ENCODE results near the gene CDH13. TPM values are rescaled to one million over a fixed set of nuclear protein-coding genes. Genes with fewer than 3 reads are reported as not detected.
A peak's percentile ranks its signal among the peaks of the same experiment; 100 is the strongest.

Gene CDH13
- total and polyA plus RNA-seq, 4 donors: 58.9 to 265 (median 158) TPM

GRCh38 chr16:82699711-82700495, 73.1 kb downstream of the CDH13 start:
- Histone ChIP-seq H3K27ac (ENCODE audit: low read depth in 1 of 2, low read length in 2 of 2) (peak overlapping the region in 1 of 2 donors; percentile 73), H3K4me1 (ENCODE audit: control insufficient read depth in 1 of 2, insufficient read depth in 2 of 2, low read length in 2 of 2) (peaks cover 9 to 10% of the 10 kb centered on the region in 2 donors), H3K4me3 (ENCODE audit: low read length in 2 of 2) (no peak overlapping the region), H3K9me3 (ENCODE audit: control insufficient read depth, low read length) (no peaks in the 10 kb centered on the region), H3K36me3 (ENCODE audit: control insufficient read depth in 1 of 2, insufficient read depth in 2 of 2, low read length in 1 of 2) (no peaks in the 10 kb centered on the region), H3K27me3 (ENCODE audit: control insufficient read depth in 1 of 2, insufficient read depth in 2 of 2, low read length in 1 of 2) (no peaks in the 10 kb centered on the region)
- intact Hi-C loops (cut with DNase I): loop anchor here (5.0 kb wide), 5 partner anchors 37 to 312 kb away; no protein-coding TSS in a partner anchor
- DNase-seq: peak in 1 of 2 donors; percentile 52
- peak; percentile 86 for ATAC-seq (ENCODE audit: low FRiP score)
- 16 to 18% methylated on average over 9 of the region's 9 CpGs for WGBS, 2 donors

GRCh38 chr16:82700541-82701235, 73.9 kb downstream of the CDH13 start:
- no peak overlapping the region for H3K4me3 ChIP-seq (ENCODE audit: low read length in 2 of 2)
- H3K36me3 ChIP-seq (ENCODE audit: control insufficient read depth in 1 of 2, insufficient read depth in 2 of 2, low read length in 1 of 2): no peaks in the 10 kb centered on the region
- peak; percentile 10 for ATAC-seq (ENCODE audit: low FRiP score)
- WGBS, 2 donors: 33 to 59% methylated on average over 3 to 5 of the region's 5 CpGs
- H3K27me3 ChIP-seq (ENCODE audit: control insufficient read depth in 1 of 2, insufficient read depth in 2 of 2, low read length in 1 of 2): no peaks in the 10 kb centered on the region
- no peak for DNase-seq
- H3K27ac ChIP-seq (ENCODE audit: low read depth in 1 of 2, low read length in 2 of 2): peak overlapping the region in 1 of 2 donors; percentile 30
- intact Hi-C loops (cut with DNase I): loop anchor here (5.0 kb wide), 3 partner anchors 37 to 57 kb away; no protein-coding TSS in a partner anchor
- no peaks in the 10 kb centered on the region for H3K9me3 ChIP-seq (ENCODE audit: control insufficient read depth, low read length)
- H3K4me1 ChIP-seq (ENCODE audit: control insufficient read depth in 1 of 2, insufficient read depth in 2 of 2, low read length in 2 of 2): peaks cover 9 to 10% of the 10 kb centered on the region in 2 donors

GRCh38 chr16:82701442-82701955, 74.7 kb downstream of the CDH13 start:
- H3K36me3 ChIP-seq (ENCODE audit: control insufficient read depth in 1 of 2, insufficient read depth in 2 of 2, low read length in 1 of 2): no peaks in the 10 kb centered on the region
- H3K4me3 ChIP-seq (ENCODE audit: low read length in 2 of 2): no peak overlapping the region
- WGBS, 2 donors: 69 to 72% methylated on average over 4 of the region's 4 CpGs
- DNase-seq: no peak
- H3K9me3 ChIP-seq (ENCODE audit: control insufficient read depth, low read length): no peaks in the 10 kb centered on the region
- H3K27me3 ChIP-seq (ENCODE audit: control insufficient read depth in 1 of 2, insufficient read depth in 2 of 2, low read length in 1 of 2): no peaks in the 10 kb centered on the region
- peaks cover 9 to 10% of the 10 kb centered on the region in 2 donors for H3K4me1 ChIP-seq (ENCODE audit: control insufficient read depth in 1 of 2, insufficient read depth in 2 of 2, low read length in 2 of 2)
- intact Hi-C loops (cut with DNase I): loop anchor here (5.0 kb wide), 3 partner anchors 36 to 56 kb away; no protein-coding TSS in a partner anchor
- ATAC-seq (ENCODE audit: low FRiP score): no peak
- H3K27ac ChIP-seq (ENCODE audit: low read depth in 1 of 2, low read length in 2 of 2): no peak overlapping the region

DNA sequence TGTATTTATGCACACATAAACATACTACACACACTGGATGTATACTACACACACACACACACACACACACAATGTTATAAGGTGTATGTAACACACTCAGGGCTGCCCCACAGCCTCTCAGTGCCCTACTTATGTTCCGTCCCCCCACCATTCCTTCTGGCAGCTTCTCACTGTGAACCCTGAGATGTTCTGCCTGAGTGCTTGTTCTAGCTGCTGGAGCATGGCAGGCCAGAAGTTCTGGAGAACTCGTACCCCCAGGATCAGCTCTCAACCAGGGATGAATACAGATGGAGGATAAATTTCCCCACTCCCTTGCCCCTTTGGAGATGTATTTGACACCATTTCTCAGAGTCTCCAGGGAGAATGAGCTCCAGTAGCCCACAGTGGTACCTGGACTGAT, 76.4 kb downstream of the CDH13 start:
- H3K4me1 ChIP-seq (ENCODE audit: control insufficient read depth in 1 of 2, insufficient read depth in 2 of 2, low read length in 2 of 2): peaks cover 9 to 10% of the 10 kb centered on the region in 2 donors
- 85 to 87% methylated on average over 2 of the region's 2 CpGs for WGBS, 2 donors
- no peak overlapping the region for H3K4me3 ChIP-seq (ENCODE audit: low read length in 2 of 2)
- DNase-seq (no peak), ATAC-seq (ENCODE audit: low FRiP score) (no peak)
- H3K36me3 ChIP-seq (ENCODE audit: control insufficient read depth in 1 of 2, insufficient read depth in 2 of 2, low read length in 1 of 2): peaks cover 0 to 2% of the 10 kb centered on the region in 2 donors
- H3K27me3 ChIP-seq (ENCODE audit: control insufficient read depth in 1 of 2, insufficient read depth in 2 of 2, low read length in 1 of 2): no peaks in the 10 kb centered on the region
- no peaks in the 10 kb centered on the region for H3K9me3 ChIP-seq (ENCODE audit: control insufficient read depth, low read length)
- H3K27ac ChIP-seq (ENCODE audit: low read depth in 1 of 2, low read length in 2 of 2): no peak overlapping the region
- intact Hi-C loops (cut with DNase I): loop anchor here (5.0 kb wide), 3 partner anchors 34 to 54 kb away; no protein-coding TSS in a partner anchor

GRCh38 chr16:82703871-82704768, 77.4 kb downstream of the CDH13 start:
- WGBS, 2 donors: 82 to 85% methylated on average over 7 of the region's 7 CpGs
- Histone ChIP-seq H3K36me3 (ENCODE audit: control insufficient read depth in 1 of 2, insufficient read depth in 2 of 2, low read length in 1 of 2) (peaks cover 0 to 2% of the 10 kb centered on the region in 2 donors), H3K27me3 (ENCODE audit: control insufficient read depth in 1 of 2, insufficient read depth in 2 of 2, low read length in 1 of 2) (no peaks in the 10 kb centered on the region), H3K4me1 (ENCODE audit: control insufficient read depth in 1 of 2, insufficient read depth in 2 of 2, low read length in 2 of 2) (peaks cover 3 to 7% of the 10 kb centered on the region in 2 donors), H3K9me3 (ENCODE audit: control insufficient read depth, low read length) (no peaks in the 10 kb centered on the region), H3K27ac (ENCODE audit: low read depth in 1 of 2, low read length in 2 of 2) (no peak overlapping the region), H3K4me3 (ENCODE audit: low read length in 2 of 2) (no peak overlapping the region)
- ATAC-seq (ENCODE audit: low FRiP score): no peak
- intact Hi-C loops (cut with DNase I): loop anchor here (5.0 kb wide), 3 partner anchors 33 to 53 kb away; no protein-coding TSS in a partner anchor
- DNase-seq: no peak

DNA sequence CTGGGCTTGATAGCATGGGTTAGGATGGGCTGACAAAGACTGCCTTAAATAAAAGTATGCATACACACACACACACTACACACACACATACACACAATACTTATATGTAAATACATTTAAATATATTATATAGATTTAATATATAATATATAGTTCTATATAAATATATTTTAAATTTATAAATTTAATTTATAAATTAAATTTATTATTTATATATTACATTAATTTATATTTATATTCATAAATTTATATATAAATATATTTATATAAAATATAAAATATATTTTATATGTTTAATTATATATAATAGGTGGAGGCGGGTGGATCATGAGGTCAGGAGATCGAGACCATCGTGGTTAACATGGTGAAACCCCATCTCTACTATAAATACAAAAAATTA, 83.2 kb downstream of the CDH13 start:
- H3K27me3 ChIP-seq (ENCODE audit: control insufficient read depth in 1 of 2, insufficient read depth in 2 of 2, low read length in 1 of 2): no peaks in the 10 kb centered on the region
- no peaks in the 10 kb centered on the region for H3K9me3 ChIP-seq (ENCODE audit: control insufficient read depth, low read length)
- no peak overlapping the region for H3K4me3 ChIP-seq (ENCODE audit: low read length in 2 of 2)
- DNase-seq (no peak), ATAC-seq (ENCODE audit: low FRiP score) (no peak)
- intact Hi-C loops (cut with DNase I): no loop called here
- peaks cover under 1 to 3% of the 10 kb centered on the region in 2 donors for H3K4me1 ChIP-seq (ENCODE audit: control insufficient read depth in 1 of 2, insufficient read depth in 2 of 2, low read length in 2 of 2)
- WGBS, 2 donors: 64 to 85% methylated on average over 3 of the region's 3 CpGs
- no peak overlapping the region for H3K27ac ChIP-seq (ENCODE audit: low read depth in 1 of 2, low read length in 2 of 2)
- peaks cover 0 to 2% of the 10 kb centered on the region in 2 donors for H3K36me3 ChIP-seq (ENCODE audit: control insufficient read depth in 1 of 2, insufficient read depth in 2 of 2, low read length in 1 of 2)

DNA sequence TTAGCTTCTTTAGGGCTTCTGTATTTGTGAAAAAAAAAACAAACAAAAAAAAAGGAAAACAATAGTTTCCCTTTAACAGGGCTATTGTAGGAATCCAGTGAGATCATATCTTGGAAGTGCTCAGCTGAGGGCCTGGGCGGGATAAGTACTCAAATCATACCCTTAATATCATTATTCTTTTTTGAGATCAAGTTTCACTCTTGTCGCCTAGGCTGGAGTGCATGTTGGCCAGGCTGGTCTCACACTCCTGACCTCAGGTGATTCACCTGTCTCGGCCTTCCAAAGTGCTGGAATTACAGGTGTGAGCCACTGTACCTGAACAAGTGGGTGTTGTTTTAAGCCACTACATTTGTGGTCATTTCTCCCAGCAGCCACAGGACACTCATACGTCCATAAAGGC, 87.0 kb downstream of the CDH13 start:
- WGBS, 2 donors: 33 to 35% methylated on average over 4 of the region's 4 CpGs
- DNase-seq (no peak), ATAC-seq (ENCODE audit: low FRiP score) (no peak)
- peaks cover 2 to 8% of the 10 kb centered on the region in 2 donors for H3K4me1 ChIP-seq (ENCODE audit: control insufficient read depth in 1 of 2, insufficient read depth in 2 of 2, low read length in 2 of 2)
- intact Hi-C loops (cut with DNase I): no loop called here
- H3K36me3 ChIP-seq (ENCODE audit: control insufficient read depth in 1 of 2, insufficient read depth in 2 of 2, low read length in 1 of 2): no peaks in the 10 kb centered on the region
- no peaks in the 10 kb centered on the region for H3K9me3 ChIP-seq (ENCODE audit: control insufficient read depth, low read length)
- no peaks in the 10 kb centered on the region for H3K27me3 ChIP-seq (ENCODE audit: control insufficient read depth in 1 of 2, insufficient read depth in 2 of 2, low read length in 1 of 2)
- H3K4me3 ChIP-seq (ENCODE audit: low read length in 2 of 2): no peak overlapping the region
- no peak overlapping the region for H3K27ac ChIP-seq (ENCODE audit: low read depth in 1 of 2, low read length in 2 of 2)

DNA sequence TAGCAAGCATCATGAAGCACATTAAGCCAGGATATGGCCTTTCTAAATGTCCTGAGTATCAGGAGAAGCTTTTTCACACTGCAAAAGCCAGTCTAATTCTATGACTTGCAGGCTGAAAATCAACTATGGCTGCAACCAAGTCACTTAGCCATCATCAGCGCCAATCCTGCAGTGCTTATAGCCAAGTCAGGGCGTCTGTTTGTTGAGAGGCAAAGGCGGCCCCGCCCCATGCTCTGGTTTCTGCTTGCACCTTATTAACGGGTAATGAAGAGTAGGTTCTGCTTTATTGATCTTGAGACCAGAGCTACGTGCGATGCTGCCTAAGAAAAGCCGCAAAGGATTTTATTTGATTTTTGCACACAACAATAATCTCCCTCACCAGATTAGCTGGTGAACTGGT, 88.4 kb downstream of the CDH13 start:
- Histone ChIP-seq H3K4me3 (ENCODE audit: low read length in 2 of 2) (no peak overlapping the region), H3K27me3 (ENCODE audit: control insufficient read depth in 1 of 2, insufficient read depth in 2 of 2, low read length in 1 of 2) (no peaks in the 10 kb centered on the region), H3K4me1 (ENCODE audit: control insufficient read depth in 1 of 2, insufficient read depth in 2 of 2, low read length in 2 of 2) (peaks cover 2 to 8% of the 10 kb centered on the region in 2 donors), H3K27ac (ENCODE audit: low read depth in 1 of 2, low read length in 2 of 2) (no peak overlapping the region), H3K36me3 (ENCODE audit: control insufficient read depth in 1 of 2, insufficient read depth in 2 of 2, low read length in 1 of 2) (no peaks in the 10 kb centered on the region), H3K9me3 (ENCODE audit: control insufficient read depth, low read length) (no peaks in the 10 kb centered on the region)
- ATAC-seq (ENCODE audit: low FRiP score) (no peak), DNase-seq (no peak)
- intact Hi-C loops (cut with DNase I): no loop called here
- 94 to 97% methylated on average over 8 of the region's 8 CpGs for WGBS, 2 donors
